Measurements from ENCODE around the gene ATP9B. TPM values are rescaled to one million over a fixed set of nuclear protein-coding genes. Genes with fewer than 3 reads are reported as not detected.

Gene ATP9B
- total RNA-seq, 1 donor from 2014 or later, result 22.7 TPM

- no peak for DNase-seq (ENCODE audit: low read depth)
- no peak overlapping the region for H3K4me3 ChIP-seq (ENCODE audit: low read depth, low read length)
- TF ChIP-seq CTCF (conservative IDR thresholded peaks at IDR 0.05; ENCODE audit: low read depth, low read length), result no peak
These were observed 154.2 kb downstream of the ATP9B start for GRCh38 chr18:79223431-79223830.

GRCh38 chr18:79224381-79224780 lies 155.2 kb downstream of the ATP9B start:
- no peak for TF ChIP-seq CTCF (conservative IDR thresholded peaks at IDR 0.05; ENCODE audit: low read depth, low read length)
- no peak overlapping the region for H3K4me3 ChIP-seq (ENCODE audit: low read depth, low read length)
- no peak for DNase-seq (ENCODE audit: low read depth)

DNA sequence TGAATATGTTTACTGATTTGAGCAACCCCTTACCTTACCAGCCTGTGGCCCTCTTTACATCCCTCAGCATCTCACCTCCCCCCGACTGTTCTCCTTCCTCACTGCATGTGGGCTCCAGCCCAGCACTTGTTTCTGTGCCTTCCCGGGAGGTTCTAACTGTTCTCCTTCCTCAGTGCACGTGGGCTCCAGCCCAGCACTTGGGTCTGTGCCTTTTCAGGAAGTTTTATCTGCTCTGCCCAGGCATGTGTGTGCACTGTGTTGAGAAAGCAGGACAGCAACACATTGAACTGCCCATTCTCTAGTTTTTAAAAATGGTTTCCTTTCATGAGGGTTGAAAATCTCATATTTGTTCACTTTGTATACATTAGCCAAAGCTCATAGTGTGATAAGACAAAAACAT lies 158.4 kb downstream of the ATP9B start:
- DNase-seq (ENCODE audit: low read depth), result no peak
- no peak for TF ChIP-seq CTCF (conservative IDR thresholded peaks at IDR 0.05; ENCODE audit: low read depth, low read length)
- no peak overlapping the region for H3K4me3 ChIP-seq (ENCODE audit: low read depth, low read length)

DNA sequence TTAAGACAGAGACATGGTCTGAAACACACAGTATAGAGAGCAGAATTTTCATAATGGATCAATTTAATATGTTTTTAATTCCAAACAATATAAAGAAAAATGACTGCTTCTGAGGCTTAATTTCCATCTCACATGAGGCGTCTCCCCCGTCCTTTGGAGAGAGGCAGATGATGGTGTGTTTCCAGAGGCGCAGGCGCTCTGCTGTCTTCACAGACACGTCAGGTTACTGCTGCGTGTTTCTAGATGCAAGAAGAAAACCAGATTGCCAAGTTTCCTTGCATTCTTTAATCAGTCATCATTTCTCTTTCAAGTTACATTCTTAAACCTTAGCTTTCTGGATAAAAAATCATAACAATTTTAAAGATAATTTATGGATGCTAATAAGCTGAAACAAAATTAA lies 160.2 kb downstream of the ATP9B start:
- TF ChIP-seq CTCF (conservative IDR thresholded peaks at IDR 0.05; ENCODE audit: low read depth, low read length), result no peak
- DNase-seq (ENCODE audit: low read depth), result no peak

DNA sequence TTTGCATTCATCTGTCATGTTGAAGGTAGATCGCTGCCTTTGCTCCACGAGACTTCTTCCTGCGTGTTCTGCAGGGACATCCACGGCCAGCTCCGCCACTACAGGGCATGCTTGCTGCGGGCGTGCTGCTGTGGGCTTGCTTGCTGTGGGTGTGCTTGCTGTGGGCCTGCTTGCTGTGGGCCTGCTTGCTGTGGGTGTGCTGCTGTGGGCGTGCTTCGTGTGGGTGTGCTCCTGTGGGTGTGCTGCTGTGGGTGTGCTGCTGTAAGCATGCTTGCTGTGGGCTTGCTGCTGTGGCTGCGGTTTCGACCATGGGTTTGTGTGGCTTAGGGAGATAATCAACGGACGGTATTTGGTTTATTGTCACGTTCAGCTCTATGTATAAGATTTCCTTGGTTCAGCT lies 165.2 kb downstream of the ATP9B start:
- TF ChIP-seq CTCF (conservative IDR thresholded peaks at IDR 0.05; ENCODE audit: low read depth, low read length), result no peak
- H3K4me3 ChIP-seq (ENCODE audit: low read depth, low read length), result no peak overlapping the region
- DNase-seq (ENCODE audit: low read depth), result no peak

More for the DNA sequence above, 160.2 kb downstream of the ATP9B start:
- H3K4me3 ChIP-seq (ENCODE audit: low read depth, low read length), result no peak overlapping the region

- no peak for DNase-seq (ENCODE audit: low read depth)
- no peak overlapping the region for H3K4me3 ChIP-seq (ENCODE audit: low read depth, low read length)
- TF ChIP-seq CTCF (conservative IDR thresholded peaks at IDR 0.05; ENCODE audit: low read depth, low read length), result no peak
These were observed 170.4 kb downstream of the ATP9B start for GRCh38 chr18:79239631-79240030.

DNA sequence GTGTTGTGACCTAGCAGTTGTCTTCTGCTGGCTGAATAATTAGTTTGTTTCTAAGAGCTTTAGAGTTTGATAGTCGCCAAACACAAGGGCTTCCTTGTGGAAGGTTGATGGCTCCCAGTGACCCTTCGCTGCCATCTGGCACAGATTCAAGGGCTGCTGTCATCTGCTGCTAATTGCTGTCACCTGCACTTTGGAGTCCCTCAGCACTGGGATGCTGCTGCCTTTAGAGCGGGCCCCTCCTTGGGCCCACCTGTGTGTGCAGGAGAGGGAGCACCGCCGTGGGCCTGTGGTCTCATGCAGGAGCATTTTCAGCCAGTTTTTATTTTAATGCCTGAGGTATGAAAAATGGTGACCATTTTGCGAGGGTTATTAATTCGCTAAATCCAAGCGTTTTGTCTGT lies 172.6 kb downstream of the ATP9B start:
- TF ChIP-seq CTCF (conservative IDR thresholded peaks at IDR 0.05; ENCODE audit: low read depth, low read length), result no peak
- no peak for DNase-seq (ENCODE audit: low read depth)

More for the DNA sequence above, 172.6 kb downstream of the ATP9B start:
- H3K4me3 ChIP-seq (ENCODE audit: low read depth, low read length), result no peak overlapping the region
